Neuron (in vitro differentiated cells): ENCODE results near the gene CTNNA1.
"Not testable (repeated sequence)": the region's sequence is repeated elsewhere in the genome, so short reads cannot be mapped to it uniquely, and the experiment has no call there.

Experiments used
- H2AFZ ChIP-seq: one replicate; pipeline ENCODE4 v1.6.1; 2013; ENCODE audit warnings: low read depth, mild to moderate bottlenecking, inconsistent platforms, low read length, moderate library complexity
- H3K27me3 ChIP-seq: one replicate; pipeline ENCODE4 v1.6.1; 2013; ENCODE audit warnings: low read length; ENCODE audit not compliant: insufficient read depth
- H3K36me3 ChIP-seq: one replicate; pipeline ENCODE4 v1.6.1; 2013; ENCODE audit warnings: low read length; ENCODE audit not compliant: insufficient read depth
- H3K4me1 ChIP-seq: one replicate; pipeline ENCODE4 v1.6.1; 2013; ENCODE audit warnings: low read length; ENCODE audit not compliant: insufficient read depth
- H3K4me3 ChIP-seq: 2 replicates; pipeline ENCODE4 v1.5.1; 2013; ENCODE audit warnings: mild to moderate bottlenecking, low read length, moderate library complexity
- H3K9me3 ChIP-seq: one replicate; pipeline ENCODE4 v1.6.1; 2013; ENCODE audit warnings: low read length

CTNNA1 gene

GRCh38 chr5:138715931-138716432, 37.2 kb upstream of the CTNNA1 start:
- H2AFZ ChIP-seq, H3K9me3 ChIP-seq, H3K4me1 ChIP-seq, H3K36me3 ChIP-seq, H3K4me3 ChIP-seq, H3K27me3 ChIP-seq: not testable (repeated sequence)

DNA sequence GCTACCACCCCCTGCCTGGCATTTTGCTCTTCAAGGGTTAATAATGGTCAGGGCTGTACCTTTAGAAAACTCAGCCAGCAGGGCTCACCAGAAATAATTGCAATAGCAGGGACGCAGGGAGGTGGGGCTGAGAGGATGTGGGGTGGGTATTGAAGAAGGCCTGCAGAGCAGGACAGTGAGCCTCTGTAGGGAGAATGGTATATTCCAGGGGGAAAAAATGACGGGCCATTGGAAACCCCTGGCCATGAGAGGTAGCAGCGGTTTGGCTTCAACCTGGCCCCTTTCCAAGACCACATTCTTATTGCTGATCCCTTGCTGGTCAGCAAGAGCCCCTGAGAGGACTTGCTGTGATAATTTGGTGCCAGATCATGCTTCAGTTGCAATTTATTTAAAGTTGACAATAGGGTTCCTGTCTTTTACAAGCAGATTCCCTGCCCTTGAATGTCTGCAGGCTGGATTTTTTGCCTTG, 36.7 kb upstream of the CTNNA1 start:
- Histone ChIP-seq H3K4me1 (peaks cover 7% of the 10 kb centered on the region), H3K9me3 (no peaks in the 10 kb centered on the region), H2AFZ (no peak overlapping the region)

DNA sequence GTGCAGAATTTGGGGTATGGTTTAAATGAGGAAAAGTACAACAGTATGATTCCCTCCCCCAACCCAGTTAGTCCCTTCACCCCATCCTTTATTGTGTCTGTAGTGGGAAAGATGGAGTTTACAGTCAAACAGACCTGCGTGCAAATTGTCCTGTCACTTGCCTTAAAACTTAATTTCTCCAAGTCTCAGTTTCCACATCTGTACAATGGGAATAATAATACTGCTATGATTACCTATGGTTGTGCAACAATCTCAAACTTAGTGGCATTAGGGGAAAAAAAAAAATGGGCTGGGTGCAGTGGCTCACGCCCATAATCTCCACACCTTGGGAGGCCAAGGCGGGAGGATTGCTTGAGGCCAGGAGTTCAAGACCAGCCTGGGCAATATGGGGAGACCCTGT, 35.8 kb upstream of the CTNNA1 start:
- peaks cover 7% of the 10 kb centered on the region for H3K4me1 ChIP-seq
- no peaks in the 10 kb centered on the region for H3K27me3 ChIP-seq
- no peaks in the 10 kb centered on the region for H3K9me3 ChIP-seq
- no peak overlapping the region for H2AFZ ChIP-seq
- no peaks in the 10 kb centered on the region for H3K36me3 ChIP-seq
- H3K4me3 ChIP-seq, result no peak overlapping the region

More for the DNA sequence above, 36.7 kb upstream of the CTNNA1 start:
- Histone ChIP-seq H3K36me3 (no peaks in the 10 kb centered on the region), H3K27me3 (no peaks in the 10 kb centered on the region), H3K4me3 (no peak overlapping the region)

DNA sequence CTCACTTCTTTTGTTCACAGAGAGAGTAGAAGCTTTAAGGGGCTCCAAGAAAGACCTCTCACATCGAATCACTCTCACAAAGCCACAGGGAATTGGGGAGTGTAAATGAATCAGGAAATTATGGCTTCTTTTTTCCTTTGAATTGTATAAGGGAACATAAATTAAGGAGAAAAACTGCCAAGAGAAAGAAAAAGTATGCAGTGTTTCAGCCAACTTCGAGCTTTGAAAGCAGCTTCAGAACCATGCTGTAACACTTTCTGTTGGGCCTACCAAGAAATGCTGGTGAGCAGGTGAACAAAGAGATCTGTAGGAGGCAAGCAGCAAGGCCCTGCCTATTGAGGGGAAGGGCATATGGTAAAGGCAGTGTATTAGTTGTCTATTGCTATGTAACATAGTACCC, 33.4 kb upstream of the CTNNA1 start:
- Histone ChIP-seq H3K36me3 (no peaks in the 10 kb centered on the region), H2AFZ (no peak overlapping the region), H3K4me3 (no peak overlapping the region), H3K4me1 (peaks cover 9% of the 10 kb centered on the region), H3K9me3 (no peaks in the 10 kb centered on the region), H3K27me3 (no peaks in the 10 kb centered on the region)

- Histone ChIP-seq H3K4me1 (peaks cover 19% of the 10 kb centered on the region), H2AFZ (no peak overlapping the region), H3K36me3 (no peaks in the 10 kb centered on the region), H3K4me3 (no peak overlapping the region), H3K27me3 (no peaks in the 10 kb centered on the region), H3K9me3 (no peaks in the 10 kb centered on the region)
These were observed 32.4 kb upstream of the CTNNA1 start for GRCh38 chr5:138720840-138721239.

- Histone ChIP-seq H3K9me3 (no peaks in the 10 kb centered on the region), H3K36me3 (no peaks in the 10 kb centered on the region), H3K27me3 (no peaks in the 10 kb centered on the region), H3K4me1 (peaks cover 21% of the 10 kb centered on the region), H2AFZ (no peak overlapping the region), H3K4me3 (no peak overlapping the region)
These were observed 31.2 kb upstream of the CTNNA1 start for GRCh38 chr5:138721979-138722378.

- Histone ChIP-seq H3K4me3 (no peak overlapping the region), H3K27me3 (no peaks in the 10 kb centered on the region), H3K4me1 (peaks cover 21% of the 10 kb centered on the region), H2AFZ (no peak overlapping the region), H3K9me3 (no peaks in the 10 kb centered on the region), H3K36me3 (no peaks in the 10 kb centered on the region)
These were observed 30.6 kb upstream of the CTNNA1 start for GRCh38 chr5:138722544-138723177.

- H3K27me3 ChIP-seq, result no peaks in the 10 kb centered on the region
- H3K9me3 ChIP-seq, result no peaks in the 10 kb centered on the region
- no peak overlapping the region for H2AFZ ChIP-seq
- H3K36me3 ChIP-seq, result no peaks in the 10 kb centered on the region
- H3K4me1 ChIP-seq, result peaks cover 20% of the 10 kb centered on the region
- no peak overlapping the region for H3K4me3 ChIP-seq
These were observed 28.6 kb upstream of the CTNNA1 start for GRCh38 chr5:138724470-138725146.

- H3K27me3 ChIP-seq, result no peaks in the 10 kb centered on the region
- peaks cover 19% of the 10 kb centered on the region for H3K4me1 ChIP-seq
- peak overlapping the region; percentile 68 for H2AFZ ChIP-seq
- H3K36me3 ChIP-seq, result no peaks in the 10 kb centered on the region
- H3K9me3 ChIP-seq, result no peaks in the 10 kb centered on the region
- peak overlapping the region; percentile 29 for H3K4me3 ChIP-seq
These were observed 27.9 kb upstream of the CTNNA1 start for GRCh38 chr5:138725153-138725817.

DNA sequence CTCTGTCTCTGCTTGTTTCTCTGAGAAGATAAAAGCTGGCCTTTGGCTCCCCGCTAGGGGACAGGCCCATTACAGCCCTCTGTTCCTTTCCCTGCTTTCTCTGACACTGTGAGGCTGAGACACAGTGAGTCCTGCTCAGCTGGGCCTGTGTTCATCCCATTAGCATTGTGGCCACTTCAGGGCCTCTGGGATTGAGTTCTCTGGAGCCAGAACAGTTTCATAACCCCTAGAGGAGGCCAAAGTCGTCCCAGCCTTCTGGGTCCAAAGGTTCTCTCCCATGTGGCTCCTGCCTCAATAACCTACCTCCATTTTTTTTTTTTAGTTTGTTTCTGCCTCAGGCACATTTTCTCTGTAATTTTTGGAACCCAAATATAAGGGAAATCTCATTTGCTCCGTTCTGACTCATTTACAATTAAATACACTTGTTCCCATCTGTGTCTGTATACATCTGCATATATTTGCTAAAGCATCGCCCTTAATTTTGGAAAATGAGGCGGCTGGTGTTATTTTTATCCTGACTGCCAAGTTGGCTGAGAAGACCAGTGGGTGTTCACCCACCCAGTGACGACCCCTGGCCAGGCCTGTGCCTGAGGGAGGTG, 27.3 kb upstream of the CTNNA1 start:
- Histone ChIP-seq H3K9me3 (no peaks in the 10 kb centered on the region), H2AFZ (peak overlapping the region; percentile 68), H3K27me3 (no peaks in the 10 kb centered on the region), H3K4me3 (peak overlapping the region; percentile 29), H3K36me3 (no peaks in the 10 kb centered on the region), H3K4me1 (peaks cover 21% of the 10 kb centered on the region)

GRCh38 chr5:138726848-138727247, 26.4 kb upstream of the CTNNA1 start:
- Histone ChIP-seq H3K9me3 (no peaks in the 10 kb centered on the region), H3K27me3 (no peaks in the 10 kb centered on the region), H3K4me3 (no peak overlapping the region), H3K4me1 (peaks cover 25% of the 10 kb centered on the region), H2AFZ (no peak overlapping the region), H3K36me3 (no peaks in the 10 kb centered on the region)

- not testable (repeated sequence) for H2AFZ ChIP-seq, H3K9me3 ChIP-seq, H3K36me3 ChIP-seq, H3K4me3 ChIP-seq, H3K27me3 ChIP-seq
- H3K4me1 ChIP-seq, result peaks cover 15% of the 10 kb centered on the region
These were observed 22.7 kb upstream of the CTNNA1 start for GRCh38 chr5:138730496-138730895.

DNA sequence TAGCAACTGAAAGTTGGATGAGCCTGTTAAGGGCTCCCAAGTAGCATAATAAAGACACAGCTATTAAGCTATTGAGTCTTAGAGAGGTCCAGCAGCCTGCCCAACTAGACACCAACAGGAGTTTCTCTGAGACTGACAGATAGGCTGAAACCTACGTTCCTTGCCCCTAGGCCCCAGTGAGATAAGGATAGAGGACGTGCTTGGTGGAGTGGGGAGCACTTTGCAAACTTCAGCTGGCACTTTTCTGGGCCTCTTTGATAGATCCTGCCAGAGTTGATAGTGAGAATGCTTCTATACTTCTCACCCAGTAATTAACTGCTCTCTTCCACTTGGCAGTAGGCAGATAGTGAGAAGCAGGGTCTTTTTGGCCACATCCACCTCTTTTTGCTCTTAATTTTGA, 20.8 kb upstream of the CTNNA1 start:
- H3K9me3 ChIP-seq, result no peaks in the 10 kb centered on the region
- peaks cover 6% of the 10 kb centered on the region for H3K4me1 ChIP-seq
- H3K4me3 ChIP-seq, result no peak overlapping the region
- no peaks in the 10 kb centered on the region for H3K27me3 ChIP-seq
- no peaks in the 10 kb centered on the region for H3K36me3 ChIP-seq
- no peak overlapping the region for H2AFZ ChIP-seq
